ENCODE measurements around the gene TIAM1. TPM values are rescaled to one million over a fixed set of nuclear protein-coding genes. Genes with fewer than 3 reads are reported as not detected.
A peak's percentile ranks its signal among the peaks of the same experiment; 100 is the strongest.

The TIAM1 gene
- total and polyA plus RNA-seq, 11 donors, result 0.31 to 9.4 (median 1.1) TPM

GRCh38 chr21:31282095-31282709, 61.9 kb downstream of the TIAM1 start:
- TF ChIP-seq CTCF (IDR thresholded peaks at IDR 0.05), result no peak
- TF ChIP-seq POLR2A (IDR thresholded peaks at IDR 0.05), result no peak
- H3K36me3 ChIP-seq, result no peaks in the 10 kb centered on the region
- no peaks in the 10 kb centered on the region for H3K9me3 ChIP-seq
- H3K27ac ChIP-seq, result peak overlapping the region in 1 of 12 donors; percentile 25
- peak; percentile 82 to 96 (median 92) for ATAC-seq
- WGBS, 4 donors, result 35 to 48% (median 44%) methylated on average over 9 of the region's 9 CpGs
- H3K4me1 ChIP-seq, result peaks cover 0 to 15% (median 0%) of the 10 kb centered on the region in 12 donors
- H3K4me3 ChIP-seq, result no peak overlapping the region
- intact Hi-C loops (cut with DNase I), result no loop called here
- H3K27me3 ChIP-seq, result no peaks in the 10 kb centered on the region
- peak in 4 of 5 donors; percentile 20 to 65 (median 32) for DNase-seq

- ATAC-seq (no peak), DNase-seq (no peak)
- 98 to 100% (median 99%) methylated on average over 1 of the region's 1 CpG for WGBS, 4 donors
- H3K27me3 ChIP-seq, result no peaks in the 10 kb centered on the region
- no peak overlapping the region for H3K27ac ChIP-seq
- H3K36me3 ChIP-seq, result no peaks in the 10 kb centered on the region
- H3K4me3 ChIP-seq, result no peak overlapping the region
- intact Hi-C loops (cut with DNase I), result no loop called here
- H3K9me3 ChIP-seq, result no peaks in the 10 kb centered on the region
- peaks cover 0 to 15% (median 0%) of the 10 kb centered on the region in 12 donors for H3K4me1 ChIP-seq
- no peak for TF ChIP-seq CTCF (IDR thresholded peaks at IDR 0.05)
- no peak for TF ChIP-seq POLR2A (IDR thresholded peaks at IDR 0.05)
Measured at GRCh38 chr21:31281561-31281960, 62.5 kb downstream of the TIAM1 start.

GRCh38 chr21:31279986-31280385, 64.1 kb downstream of the TIAM1 start:
- ATAC-seq, result no peak
- no peaks in the 10 kb centered on the region for H3K27me3 ChIP-seq
- H3K4me1 ChIP-seq, result peaks cover 0 to 15% (median 0%) of the 10 kb centered on the region in 12 donors
- no peaks in the 10 kb centered on the region for H3K36me3 ChIP-seq
- no peaks in the 10 kb centered on the region for H3K9me3 ChIP-seq
- TF ChIP-seq POLR2A (IDR thresholded peaks at IDR 0.05) (no peak), CTCF (IDR thresholded peaks at IDR 0.05) (no peak)
- 87 to 92% (median 87%) methylated on average over 9 of the region's 9 CpGs for WGBS, 4 donors
- H3K4me3 ChIP-seq, result no peak overlapping the region
- no peak for DNase-seq
- intact Hi-C loops (cut with DNase I), result no loop called here
- no peak overlapping the region for H3K27ac ChIP-seq

- Histone ChIP-seq H3K27me3 (no peaks in the 10 kb centered on the region), H3K27ac (no peak overlapping the region), H3K36me3 (no peaks in the 10 kb centered on the region), H3K4me1 (peaks cover 0 to 15% (median 0%) of the 10 kb centered on the region in 12 donors), H3K9me3 (no peaks in the 10 kb centered on the region), H3K4me3 (no peak overlapping the region)
- DNase-seq (no peak), ATAC-seq (no peak)
- no peak for TF ChIP-seq POLR2A (IDR thresholded peaks at IDR 0.05)
- TF ChIP-seq CTCF (IDR thresholded peaks at IDR 0.05), result no peak
- 92 to 96% (median 94%) methylated on average over 8 of the region's 8 CpGs for WGBS, 4 donors
- intact Hi-C loops (cut with DNase I), result no loop called here
Measured at GRCh38 chr21:31279214-31279613, 64.8 kb downstream of the TIAM1 start.

Data from heart left ventricle (tissue), 16 donors.